C4-2B (cell line): ENCODE results near the gene TAB3.
"Not testable (repeated sequence)": the region's sequence is repeated elsewhere in the genome, so short reads cannot be mapped to it uniquely, and the experiment has no call there.

Experiments used
- H3K27ac ChIP-seq: fragments of 450-650 bp; 2 replicates; pipeline ENCODE4 v1.5.1; 2017
- ZFX ChIP-seq: fragments of 450-650 bp; IDR thresholded peaks from 2 replicates; pipeline ENCODE4 v1.6.1; 2017
- TF ChIP-seq, protein P1 (sequence below): fragments of 450-650 bp; conservative IDR thresholded peaks from 2 replicates; pipeline ENCODE4 v1.5.1; 2017; ENCODE audit warnings: mild to moderate bottlenecking

TAB3 gene

DNA sequence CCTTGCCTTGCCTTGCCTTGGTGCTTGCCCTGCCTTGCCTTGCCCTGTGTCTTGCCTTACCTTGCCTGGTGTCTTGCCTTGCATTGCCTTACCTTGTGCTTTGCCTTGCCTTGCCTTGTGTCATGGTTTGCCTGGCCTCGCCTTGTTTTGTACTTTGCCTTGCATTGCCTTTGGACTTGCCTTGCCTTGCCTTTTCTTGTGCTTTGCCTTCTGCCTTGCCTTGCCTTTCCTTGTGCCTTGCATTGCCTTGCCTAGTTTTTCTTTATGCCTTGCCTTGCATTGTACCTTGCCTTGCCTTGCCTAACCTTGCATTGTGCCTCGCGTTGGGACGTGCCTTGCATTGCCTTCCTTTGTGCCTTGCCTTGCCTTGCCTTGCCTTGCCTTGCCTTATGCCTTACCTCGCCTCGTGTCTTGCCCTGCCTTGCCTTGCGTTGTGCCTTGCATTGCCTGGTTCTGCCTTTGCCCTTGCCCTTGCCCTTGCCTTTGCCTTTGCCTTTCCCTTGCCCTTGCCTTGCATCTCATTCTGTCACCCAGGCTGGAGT lies 82.8 kb downstream of the TAB3 start:
- no peak overlapping the region for H3K27ac ChIP-seq
- TF ChIP-seq, protein P1, sequence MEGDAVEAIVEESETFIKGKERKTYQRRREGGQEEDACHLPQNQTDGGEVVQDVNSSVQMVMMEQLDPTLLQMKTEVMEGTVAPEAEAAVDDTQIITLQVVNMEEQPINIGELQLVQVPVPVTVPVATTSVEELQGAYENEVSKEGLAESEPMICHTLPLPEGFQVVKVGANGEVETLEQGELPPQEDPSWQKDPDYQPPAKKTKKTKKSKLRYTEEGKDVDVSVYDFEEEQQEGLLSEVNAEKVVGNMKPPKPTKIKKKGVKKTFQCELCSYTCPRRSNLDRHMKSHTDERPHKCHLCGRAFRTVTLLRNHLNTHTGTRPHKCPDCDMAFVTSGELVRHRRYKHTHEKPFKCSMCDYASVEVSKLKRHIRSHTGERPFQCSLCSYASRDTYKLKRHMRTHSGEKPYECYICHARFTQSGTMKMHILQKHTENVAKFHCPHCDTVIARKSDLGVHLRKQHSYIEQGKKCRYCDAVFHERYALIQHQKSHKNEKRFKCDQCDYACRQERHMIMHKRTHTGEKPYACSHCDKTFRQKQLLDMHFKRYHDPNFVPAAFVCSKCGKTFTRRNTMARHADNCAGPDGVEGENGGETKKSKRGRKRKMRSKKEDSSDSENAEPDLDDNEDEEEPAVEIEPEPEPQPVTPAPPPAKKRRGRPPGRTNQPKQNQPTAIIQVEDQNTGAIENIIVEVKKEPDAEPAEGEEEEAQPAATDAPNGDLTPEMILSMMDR = no peak
- no peak for TF ChIP-seq ZFX

- no peak overlapping the region for H3K27ac ChIP-seq
- no peak for TF ChIP-seq ZFX
- TF ChIP-seq, protein P1 = no peak
Observed at GRCh38 chrX:30804462-30804861, 84.6 kb downstream of the TAB3 start.

DNA sequence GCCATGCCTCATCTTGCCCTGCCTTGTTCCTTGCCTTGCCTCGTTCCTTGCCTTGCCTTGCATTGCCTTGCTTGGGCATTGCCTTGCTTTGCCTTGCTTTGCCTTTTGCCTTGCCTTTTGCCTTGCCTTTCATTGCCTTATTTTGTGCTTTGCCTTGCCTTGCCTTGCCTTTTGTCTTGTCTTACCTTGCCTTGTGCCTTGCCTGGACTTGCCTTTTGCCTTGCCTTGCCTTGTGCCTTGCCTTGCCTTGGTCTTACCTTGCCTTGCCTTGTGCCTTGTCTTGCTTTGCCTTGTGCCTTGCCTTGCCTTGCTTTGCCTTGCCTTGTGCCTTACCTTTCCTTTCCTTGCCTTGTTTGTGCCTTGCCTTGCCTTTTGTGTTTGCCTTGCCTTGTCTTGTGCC lies 88.2 kb downstream of the TAB3 start:
- TF ChIP-seq, protein P1 = no peak
- TF ChIP-seq ZFX = no peak
- H3K27ac ChIP-seq = no peak overlapping the region

- TF ChIP-seq, protein P1 = no peak
- TF ChIP-seq ZFX = no peak
Observed at GRCh38 chrX:30799327-30799726, 89.7 kb downstream of the TAB3 start.

GRCh38 chrX:30798810-30799209 lies 90.2 kb downstream of the TAB3 start:
- H3K27ac ChIP-seq = no peak overlapping the region
- no peak for TF ChIP-seq ZFX
- TF ChIP-seq, protein P1 = no peak

More at GRCh38 chrX:30799327-30799726, 89.7 kb downstream of the TAB3 start:
- H3K27ac ChIP-seq = no peak overlapping the region

DNA sequence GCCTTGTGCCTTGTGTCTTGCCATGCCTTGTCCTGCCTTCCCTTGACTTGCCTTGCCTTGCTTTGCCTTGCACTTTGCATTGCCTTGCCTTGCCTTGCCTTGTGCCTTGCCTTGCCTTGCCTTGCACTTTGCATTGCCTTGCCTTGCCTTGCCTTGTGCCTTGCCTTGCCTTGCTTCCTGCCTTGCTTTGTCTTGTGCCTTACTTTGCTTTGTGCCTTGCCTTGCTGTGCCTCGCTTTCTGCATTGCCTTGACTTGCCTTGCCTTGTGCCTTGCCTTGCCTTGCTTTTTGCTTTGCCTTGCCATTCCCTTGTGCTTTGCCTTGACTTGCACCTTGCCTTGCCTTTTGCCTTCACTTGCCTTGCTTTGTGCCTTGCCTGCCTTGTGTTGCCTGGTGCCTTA lies 91.8 kb downstream of the TAB3 start:
- not testable (repeated sequence) for H3K27ac ChIP-seq

- H3K27ac ChIP-seq = no peak overlapping the region
- TF ChIP-seq, protein P1 = no peak
- no peak for TF ChIP-seq ZFX
Observed at GRCh38 chrX:30795981-30796958, 92.8 kb downstream of the TAB3 start.
